Adrenal gland (tissue), 19 donors: ENCODE measurements around the gene SRSF4. TPM values are rescaled to one million over a fixed set of nuclear protein-coding genes. Genes with fewer than 3 reads are reported as not detected.

Experiments used
- DNase-seq, 7 donors: peaks; one replicate each; pipeline ENCODE4 v3.0.0-alpha.2; 2019 to 2020
- H3K27ac ChIP-seq, 5 donors: fragments of 200-600 bp; sonication (generic) in 4 of 5; 1 replicate in 3 of 5; 2 replicates in 2 of 5; pipeline versions ENCODE4 v1.5.1 to v1.8.0; 2016 to 2020; ENCODE audit warnings: mild to moderate bottlenecking in 1 of 5
- H3K27me3 ChIP-seq: fragments of 200-600 bp; 2 replicates; pipeline ENCODE4 v1.8.0; 2021
- H3K36me3 ChIP-seq, 2 donors: fragments of 200-600 bp; replicated peaks in 1 of 2; 1 replicate in 1 of 2; 2 replicates in 1 of 2; pipeline versions ENCODE4 v1.5.1 to v1.8.0; 2018 to 2022
- H3K4me1 ChIP-seq, 2 donors: fragments of 200-600 bp; replicated peaks in 1 of 2; 1 replicate in 1 of 2; 2 replicates in 1 of 2; pipeline versions ENCODE4 v1.5.1 to v1.8.0; 2018 to 2021
- H3K4me3 ChIP-seq, 4 donors: fragments of 200-600 bp; sonication (generic) in 3 of 4; one replicate each; pipeline ENCODE4 v1.5.1; 2016 to 2018
- H3K9me3 ChIP-seq, 3 donors: fragments of 200-600 bp; sonication (generic) in 1 of 3; replicated peaks in 1 of 3; 1 replicate in 2 of 3; 2 replicates in 1 of 3; pipeline versions ENCODE4 v1.5.1 to v1.8.0; 2016 to 2021
- CTCF ChIP-seq, 6 experiments: fragments of 450-650 bp in 4 of 6; fragments of 200-600 bp in 2 of 6; sonication (generic) in 1 of 6; IDR thresholded peaks; 1 replicate in 5 of 6; 2 replicates in 1 of 6; pipeline versions ENCODE4 v1.5.1 to v1.8.0; 2016 to 2021; ENCODE audit warnings: antibody characterized with exemption in 6 of 6, mild to moderate bottlenecking in 2 of 6, moderate library complexity in 1 of 6
- POLR2A ChIP-seq, 2 donors: fragments of 450-650 bp; IDR thresholded peaks; one replicate each; pipeline ENCODE4 v1.6.1; 2017; ENCODE audit warnings: antibody characterized with exemption in 2 of 2, mild to moderate bottlenecking in 2 of 2, moderate library complexity in 1 of 2
- WGBS, 4 donors: extraction: QIAGEN DNeasy Blood & Tissue Kit in 2 of 4; methylation state at CpG; one replicate each; pipeline versions ENCODE4 v1.1.5 to v1.1.7; 2013 to 2017; 5-methylcytosine and 5-hydroxymethylcytosine counted together
- intact Hi-C, 2 donors: fragments of 100-400 bp; cut with DNase I; formaldehyde crosslinking; loops; one replicate each; pipeline versions ENCODE4 v1.14.1 to v1.15.0; 2022 to 2023
- long read RNA-seq, 10 donors: library from polyadenylated mRNA in 3 of 10; unstranded in 2 of 10; stranded (forward) in 1 of 10; transcript quantifications; one replicate each; pipeline ENCODE4 v2.0.0 and lab custom pipeline, GENCODE V29; 2021 to 2026
- polyA plus RNA-seq, 3 donors: library from polyadenylated mRNA; stranded (reverse); fragments of 200-250 nt in 2 of 3; fragments of 350-450 nt in 1 of 3; fragmentation: Illumina TruSeq in 1 of 3; extraction: RNeasy Lipid Tissue Mini Kit (QIAGEN cat#74804) in 1 of 3; gene quantifications; one replicate each; pipeline ENCODE4 v1.2.3, GENCODE V29; 2013 to 2014
- total RNA-seq, 9 donors: library from RNA; depleted of rRNA in 4 of 9; stranded (reverse); fragments of >200 nt in 4 of 9; fragments of 120-200 nt in 1 of 9; fragmentation: NEBNext Ultra II Directional in 1 of 9; extraction: Animal tissue kit (Norgen Biotek cat#: 25700) in 1 of 9; gene quantifications; one replicate each; pipeline versions ENCODE4 v1.1.0 to v1.2.4, GENCODE V29; 2013 to 2023
- donor health status: healthy with polysubstance abuse.
- donor health status: Bipolar disorder and iron deficiency.
- donor health status: DM: yes; HTN: yes; CAD: no.
- donor health status: DM: no; HTN: no; CAD: no.
- donor health status: DM: no; HTN: no; CAD: no.
- donor health status: DM: yes; HTN: yes; CAD: no.

Gene SRSF4
- total RNA-seq, result 10 to 100 TPM; 35.1 to 77.4 (median 51.0) TPM
- 100 to 1,000 TPM in 2 of 3 donors, 10 to 100 TPM in 1; 77.0 to 120 (median 118) TPM for polyA plus RNA-seq
- long read RNA-seq, donor 1, transcript SRSF4-201 (6 exons, 2,387 nt), result major isoform, 10 of 12 reads
- long read RNA-seq, donor 1, partial matches to known transcripts, result 0 of 12 reads
- long read RNA-seq, donor 1, other reads (novel, unspliced or antisense), result 0 of 12 reads
- long read RNA-seq, donor 2, transcript SRSF4-201 (6 exons, 2,387 nt), result major isoform, 16 of 16 reads
- long read RNA-seq, donor 2, partial matches to known transcripts, result 0 of 16 reads
- long read RNA-seq, donor 2, other reads (novel, unspliced or antisense), result 0 of 16 reads
- long read RNA-seq, donor 3, transcript SRSF4-201 (6 exons, 2,387 nt), result major isoform, 7 of 7 reads
- long read RNA-seq, donor 3, partial matches to known transcripts, result 0 of 7 reads
- long read RNA-seq, donor 3, other reads (novel, unspliced or antisense), result 0 of 7 reads
- long read RNA-seq, donor 4, transcript SRSF4-201 (6 exons, 2,387 nt), result major isoform, 28 of 32 reads
- long read RNA-seq, donor 4, partial matches to known transcripts, result 0 of 32 reads
- long read RNA-seq, donor 4, other reads (novel, unspliced or antisense), result 3 of 32 reads
- long read RNA-seq, donor 5, transcript SRSF4-202 (5 exons, 1,264 nt), result minor isoform, 7 of 220 reads
- long read RNA-seq, donor 5, transcript SRSF4-201 (6 exons, 2,387 nt), result major isoform, 177 of 220 reads
- long read RNA-seq, donor 5, partial matches to known transcripts, result 4 of 220 reads
- long read RNA-seq, donor 5, other reads (novel, unspliced or antisense), result 32 of 220 reads
- long read RNA-seq, donor 6, transcript SRSF4-201 (6 exons, 2,387 nt), result major isoform, 26 of 34 reads
- long read RNA-seq, donor 6, partial matches to known transcripts, result 4 of 34 reads
- long read RNA-seq, donor 6, other reads (novel, unspliced or antisense), result 1 of 34 reads
- long read RNA-seq, donor 7, transcript SRSF4-201 (6 exons, 2,387 nt), result major isoform, 12 of 13 reads
- long read RNA-seq, donor 7, partial matches to known transcripts, result 0 of 13 reads
- long read RNA-seq, donor 7, other reads (novel, unspliced or antisense), result 0 of 13 reads
- long read RNA-seq, donor 8, transcript SRSF4-201 (6 exons, 2,387 nt), result major isoform, 23 of 30 reads
- long read RNA-seq, donor 8, partial matches to known transcripts, result 5 of 30 reads
- long read RNA-seq, donor 8, other reads (novel, unspliced or antisense), result 0 of 30 reads
- long read RNA-seq, donor 9, transcript SRSF4-201 (6 exons, 2,387 nt), result major isoform, 11 of 11 reads
- long read RNA-seq, donor 9, partial matches to known transcripts, result 0 of 11 reads
- long read RNA-seq, donor 9, other reads (novel, unspliced or antisense), result 0 of 11 reads
- long read RNA-seq, donor 10, transcript SRSF4-201 (6 exons, 2,387 nt), result major isoform, 8 of 10 reads
- long read RNA-seq, donor 10, partial matches to known transcripts, result 0 of 10 reads
- long read RNA-seq, donor 10, other reads (novel, unspliced or antisense), result 0 of 10 reads

GRCh38 chr1:29181413-29182225 is at the start of gene SRSF4:
TSS of gene SRSF4 (minus strand) at chr1:29181900. CDS start at chr1:29181752, 148 bp downstream.
- peak within 1 kb of the TSS; percentile 68 to 96 (median 94) for H3K4me3 ChIP-seq
- TF ChIP-seq CTCF (IDR thresholded peaks at IDR 0.05) (peak; percentile 35 to 91 (median 58)), POLR2A (IDR thresholded peaks at IDR 0.05) (peak; percentile 95 to 97)
- peak within 1 kb of the TSS; percentile 97 to 100 (median 100) for H3K27ac ChIP-seq
- WGBS, 4 donors, result 0 to 2% (median 1%) methylated on average over 3 to 100 of the region's 100 CpGs
- intact Hi-C loops, result loop anchor here in 1 of 2 donors (10.0 kb wide), 1 partner anchor 297 kb away; no protein-coding TSS in a partner anchor
- no peaks in the 10 kb centered on the region for H3K27me3 ChIP-seq
- no peaks in the 10 kb centered on the region for H3K9me3 ChIP-seq
- DNase-seq, result peak; percentile 99
- no peaks in the 10 kb centered on the region for H3K36me3 ChIP-seq
- H3K4me1 ChIP-seq, result peaks cover 26 to 52% of the 10 kb centered on the region in 2 donors

GRCh38 chr1:29230553-29231378 is 49.1 kb upstream of the SRSF4 start, which contains the start of gene MECR:
TSS of gene MECR (minus strand) at chr1:29230934. CDS start at chr1:29230906, 28 bp downstream.
- WGBS, 4 donors, result 2 to 5% (median 4%) methylated on average over 17 to 52 of the region's 52 CpGs
- Histone ChIP-seq H3K27me3 (no peaks in the 10 kb centered on the region), H3K9me3 (no peaks in the 10 kb centered on the region), H3K27ac (peak within 1 kb of the TSS in 4 of 5 donors; percentile 12 to 66 (median 50)), H3K4me3 (peak within 1 kb of the TSS; percentile 3 to 97 (median 66)), H3K36me3 (no peaks in the 10 kb centered on the region), H3K4me1 (peaks cover 10 to 11% of the 10 kb centered on the region in 2 donors)
- intact Hi-C loops, result loop anchor here in 1 of 2 donors (10.0 kb wide), 1 partner anchor 854 kb away; no protein-coding TSS in a partner anchor
- TF ChIP-seq POLR2A (IDR thresholded peaks at IDR 0.05) (peak; percentile 51 to 66), CTCF (IDR thresholded peaks at IDR 0.05) (peak in 1 of 6 experiments; percentile 9)
- DNase-seq, result peak; percentile 92 to 97 (median 94)

GRCh38 chr1:29230204-29230552 is 48.5 kb upstream of the SRSF4 start:
- H3K36me3 ChIP-seq, result no peaks in the 10 kb centered on the region
- peak overlapping the region; percentile 3 to 97 (median 66) for H3K4me3 ChIP-seq
- H3K4me1 ChIP-seq, result peaks cover 10 to 11% of the 10 kb centered on the region in 2 donors
- DNase-seq, result no peak
- TF ChIP-seq CTCF (IDR thresholded peaks at IDR 0.05) (no peak), POLR2A (IDR thresholded peaks at IDR 0.05) (no peak)
- no peaks in the 10 kb centered on the region for H3K9me3 ChIP-seq
- no peaks in the 10 kb centered on the region for H3K27me3 ChIP-seq
- 8 to 13% (median 12%) methylated on average over 4 of the region's 4 CpGs for WGBS, 4 donors
- H3K27ac ChIP-seq, result peak overlapping the region in 3 of 5 donors; percentile 12 to 66 (median 65)
- intact Hi-C loops, result loop anchor here in 1 of 2 donors (10.0 kb wide), 1 partner anchor 855 kb away; no protein-coding TSS in a partner anchor
